ENCODE data around the gene SRP72. TPM values are rescaled to one million over a fixed set of nuclear protein-coding genes. Genes with fewer than 3 reads are reported as not detected.

Gene SRP72
- total and polyA plus RNA-seq, 2 of the 4 experiments (the other 2 are of a cell fraction), result 73.8 to 123 TPM

- H4K91ac ChIP-seq (ENCODE audit: insufficient read depth, low read depth, low read length), result peak overlapping the region; percentile 24
- peak overlapping the region; percentile 76 for H3K14ac ChIP-seq (replicated peaks; ENCODE audit: low read depth, low read length)
- H3K9me3 ChIP-seq (ENCODE audit: control insufficient read depth, insufficient read depth, low read length), result no peaks in the 10 kb centered on the region
- no peak overlapping the region; the same call in 2 of the 3 replicates for H2BK15ac ChIP-seq (ENCODE audit: low read depth, low read length)
- ChIA-PET POLR2A (ENCODE audit: unreplicated experiment) (interaction anchor here (1.5 kb wide), 1 partner anchor 30 kb away, joined by 6 read pairs; the partner anchor contains the start of genes PAICS and PPAT), CTCF (interaction anchor here (0.7 kb wide), 1 partner anchor 11 kb away, joined by 3 read pairs; no protein-coding TSS in a partner anchor)
- H3K4me3 ChIP-seq (ENCODE audit: insufficient read depth, low read depth, low read length), result peak overlapping the region; percentile 98; the same call in 1 of the 2 replicates
- peaks cover 10% of the 10 kb centered on the region; the same call in 1 of the 2 replicates for H3K9me1 ChIP-seq (ENCODE audit: insufficient read depth, low read length)
- in situ Hi-C loops (cut with MboI; ENCODE audit: low sequenced_read_pairs), result no loop called here
- peak overlapping the region; percentile 16; the same call in 1 of the 2 replicates for H2BK120ac ChIP-seq (ENCODE audit: low read depth, low read length)
- H2AK9ac ChIP-seq (replicated peaks; ENCODE audit: low read depth, low read length, poor library complexity), result peak overlapping the region; percentile 70
- peak overlapping the region; percentile 30; the same call in 1 of the 2 replicates for H4K5ac ChIP-seq (ENCODE audit: low read depth, low read length)
- TF ChIP-seq FOS (IDR thresholded peaks at IDR 0.05; ENCODE audit: low read depth, low read length), result no peak
- TF ChIP-seq RFX5 (IDR thresholded peaks at IDR 0.05; ENCODE audit: low read depth, low read length), result no peak
- TF ChIP-seq MXI1 (IDR thresholded peaks at IDR 0.05; ENCODE audit: borderline replicate concordance, low read depth, low read length), result no peak
- TF ChIP-seq MAZ (IDR thresholded peaks at IDR 0.05; ENCODE audit: borderline replicate concordance, low read depth, low read length), result no peak
- TF ChIP-seq MAFK (IDR thresholded peaks at IDR 0.05; ENCODE audit: low read depth, low read length), result no peak
- TF ChIP-seq CEBPB (IDR thresholded peaks at IDR 0.05; ENCODE audit: low read depth, low read length), result no peak
- peak overlapping the region; percentile 64 for H2BK5ac ChIP-seq (ENCODE audit: low read depth, low read length, poor library complexity, severe bottlenecking)
- BruUV-seq (replicated peaks), result no TSS peak
- dilution Hi-C loops (cut with HindIII; ENCODE audit: low sequenced_read_pairs, unreplicated experiment), result no loop called here
- peak overlapping the region; percentile 55 to 59; a peak in 3 of 4 replicates for H4K8ac ChIP-seq (ENCODE audit: low read depth in 2 of 2, low read length in 2 of 2)
- H3K36me3 ChIP-seq (ENCODE audit: control insufficient read depth, insufficient read depth, low read length), result peaks cover 6% of the 10 kb centered on the region
- 0 out of 2 replicates have a peak overlapping the region, but pooled peaks have one; percentile 24 for H3K9ac ChIP-seq (ENCODE audit: low read depth, low read length)
- no peak overlapping the region for H3K18ac ChIP-seq (ENCODE audit: low read depth, low read length)
- H2AFZ ChIP-seq (replicated peaks; ENCODE audit: low read length, poor library complexity), result peak overlapping the region; percentile 35
- H3K27ac ChIP-seq (ENCODE audit: insufficient read depth, low read length), result peak overlapping the region; percentile 34
- peaks cover 6% of the 10 kb centered on the region for H3K4me1 ChIP-seq (ENCODE audit: control insufficient read depth, insufficient read depth, low read length)
- H2AK5ac ChIP-seq (ENCODE audit: low read depth, low read length), result peak overlapping the region; percentile 41
- no CpG with 5 or more reads among the region's 10 CpGs for WGBS, 2 experiments (ENCODE audit: extremely low coverage in 2 of 2, insufficient read length in 1 of 2)
- no peak overlapping the region for H2BK20ac ChIP-seq (ENCODE audit: low read depth, low read length)
- intact Hi-C loops (cut with micrococcal nuclease), result loop anchor here (2.0 kb wide), 1 partner anchor 29 kb away; the partner anchor contains the start of gene PAICS
- peak overlapping the region; percentile 59 for H3K4ac ChIP-seq (ENCODE audit: low read depth, low read length)
- DNase-seq (peak; percentile 48), ATAC-seq (ENCODE audit: low read depth) (no peak; the same call in 1 of the 2 replicates)
- 0 out of 2 replicates have a peak overlapping the region, but pooled peaks have one; percentile 8 for H3K56ac ChIP-seq (ENCODE audit: extremely low read depth, insufficient read depth, low read length)
- peak overlapping the region; percentile 15 for H3K23ac ChIP-seq (ENCODE audit: low read depth, low read length)
- H3K79me1 ChIP-seq (ENCODE audit: low read depth in 1 of 2, low read length in 2 of 2), result peaks cover 27 to 52% of the 10 kb centered on the region in 2 experiments; a peak in 3 of 4 replicates
- H4K20me1 ChIP-seq (ENCODE audit: insufficient read depth, low read length), result peaks cover 9% of the 10 kb centered on the region; the same call in 1 of the 2 replicates
- peak overlapping the region; percentile 87 for H3K4me2 ChIP-seq (ENCODE audit: low read depth, low read length)
- no peaks in the 10 kb centered on the region for H3K27me3 ChIP-seq (ENCODE audit: control insufficient read depth, insufficient read depth, low read length)
Measured at GRCh38 chr4:56465599-56466295, 1.7 kb upstream of the SRP72 start.

Measured in IMR-90 (cell line).